Measurements from ENCODE around the gene NSD1. TPM values are rescaled to one million over a fixed set of nuclear protein-coding genes. Genes with fewer than 3 reads are reported as not detected.

Gene NSD1
- polyA plus RNA-seq, 4 donors, result 4.3 to 27.2 (median 11.5) TPM

GRCh38 chr5:177209610-177210009, 76.0 kb downstream of the NSD1 start:
- FAIRE-seq, result no peak
- H3K36me3 ChIP-seq (ENCODE audit: control insufficient read depth in 3 of 3, insufficient read depth in 2 of 3, low read depth in 1 of 3, low read length in 3 of 3), result peaks cover 10 to 58% (median 20%) of the 10 kb centered on the region in 3 donors
- WGBS, 3 donors, result 79 to 88% (median 85%) methylated on average over 4 of the region's 4 CpGs
- no peaks in the 10 kb centered on the region for H3K9me3 ChIP-seq (ENCODE audit: control insufficient read depth in 2 of 2, insufficient read depth in 1 of 2, low read depth in 1 of 2, low read length in 1 of 2)
- DNase-seq, result no peak
- no peak overlapping the region for H3K4me3 ChIP-seq (ENCODE audit: low read depth in 1 of 3, low read length in 3 of 3)
- H3K4me1 ChIP-seq (ENCODE audit: control insufficient read depth in 3 of 3, insufficient read depth in 2 of 3, low read depth in 1 of 3, low read length in 2 of 3), result no peaks in the 10 kb centered on the region
- H3K27ac ChIP-seq (ENCODE audit: low read depth in 1 of 3, low read length in 2 of 3), result no peak overlapping the region
- H3K27me3 ChIP-seq (ENCODE audit: control insufficient read depth in 3 of 3, insufficient read depth in 3 of 3, low read length in 3 of 3), result no peaks in the 10 kb centered on the region

GRCh38 chr5:177212242-177212641, 78.7 kb downstream of the NSD1 start:
- 62 to 93% (median 64%) methylated on average over 2 to 3 of the region's 3 CpGs for WGBS, 3 donors
- Histone ChIP-seq H3K27ac (ENCODE audit: low read depth in 1 of 3, low read length in 2 of 3) (no peak overlapping the region), H3K4me3 (ENCODE audit: low read depth in 1 of 3, low read length in 3 of 3) (no peak overlapping the region), H3K4me1 (ENCODE audit: control insufficient read depth in 3 of 3, insufficient read depth in 2 of 3, low read depth in 1 of 3, low read length in 2 of 3) (no peaks in the 10 kb centered on the region), H3K27me3 (ENCODE audit: control insufficient read depth in 3 of 3, insufficient read depth in 3 of 3, low read length in 3 of 3) (no peaks in the 10 kb centered on the region), H3K9me3 (ENCODE audit: control insufficient read depth in 2 of 2, insufficient read depth in 1 of 2, low read depth in 1 of 2, low read length in 1 of 2) (no peaks in the 10 kb centered on the region), H3K36me3 (ENCODE audit: control insufficient read depth in 3 of 3, insufficient read depth in 2 of 3, low read depth in 1 of 3, low read length in 3 of 3) (peaks cover 9 to 55% (median 16%) of the 10 kb centered on the region in 3 donors)
- DNase-seq, result no peak
- no peak for FAIRE-seq

GRCh38 chr5:177220576-177220975, 87.0 kb downstream of the NSD1 start:
- Histone ChIP-seq H3K36me3 (ENCODE audit: control insufficient read depth in 3 of 3, insufficient read depth in 2 of 3, low read depth in 1 of 3, low read length in 3 of 3) (peaks cover 0 to 39% (median 2%) of the 10 kb centered on the region in 3 donors), H3K9me3 (ENCODE audit: control insufficient read depth in 2 of 2, insufficient read depth in 1 of 2, low read depth in 1 of 2, low read length in 1 of 2) (no peaks in the 10 kb centered on the region), H3K27me3 (ENCODE audit: control insufficient read depth in 3 of 3, insufficient read depth in 3 of 3, low read length in 3 of 3) (no peaks in the 10 kb centered on the region), H3K27ac (ENCODE audit: low read depth in 1 of 3, low read length in 2 of 3) (no peak overlapping the region), H3K4me1 (ENCODE audit: control insufficient read depth in 3 of 3, insufficient read depth in 2 of 3, low read depth in 1 of 3, low read length in 2 of 3) (no peaks in the 10 kb centered on the region), H3K4me3 (ENCODE audit: low read depth in 1 of 3, low read length in 3 of 3) (no peak overlapping the region)
- no peak for DNase-seq
- no peak for FAIRE-seq
- WGBS, 3 donors, result 95 to 96% (median 95%) methylated on average over 8 of the region's 8 CpGs

DNA sequence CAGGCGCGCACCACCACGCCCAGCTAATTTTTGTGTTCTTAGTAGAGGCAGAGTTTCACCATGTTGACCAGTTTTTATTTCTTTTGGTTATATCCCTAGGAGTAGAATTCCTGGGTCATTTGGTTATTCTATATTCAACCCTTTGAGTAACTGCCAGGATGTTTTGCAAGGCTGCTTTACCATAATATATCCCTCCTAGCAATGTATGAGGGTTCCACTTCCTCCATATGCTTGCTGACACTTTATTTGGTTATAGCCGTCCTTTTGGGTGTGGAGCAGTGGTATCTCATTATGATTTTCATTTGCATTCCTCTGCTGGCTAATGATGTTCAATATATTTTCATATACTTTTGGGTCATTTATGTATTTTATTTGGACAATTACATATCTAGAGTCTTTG, 88.7 kb downstream of the NSD1 start:
- Histone ChIP-seq H3K9me3 (ENCODE audit: control insufficient read depth in 2 of 2, insufficient read depth in 1 of 2, low read depth in 1 of 2, low read length in 1 of 2) (no peaks in the 10 kb centered on the region), H3K27me3 (ENCODE audit: control insufficient read depth in 3 of 3, insufficient read depth in 3 of 3, low read length in 3 of 3) (no peaks in the 10 kb centered on the region), H3K4me3 (ENCODE audit: low read depth in 1 of 3, low read length in 3 of 3) (no peak overlapping the region), H3K27ac (ENCODE audit: low read depth in 1 of 3, low read length in 2 of 3) (no peak overlapping the region), H3K36me3 (ENCODE audit: control insufficient read depth in 3 of 3, insufficient read depth in 2 of 3, low read depth in 1 of 3, low read length in 3 of 3) (peaks cover 3 to 40% (median 4%) of the 10 kb centered on the region in 3 donors), H3K4me1 (ENCODE audit: control insufficient read depth in 3 of 3, insufficient read depth in 2 of 3, low read depth in 1 of 3, low read length in 2 of 3) (no peaks in the 10 kb centered on the region)
- no peak for FAIRE-seq
- WGBS, 3 donors, result 91 to 95% (median 94%) methylated on average over 4 of the region's 4 CpGs
- no peak for DNase-seq

- H3K36me3 ChIP-seq (ENCODE audit: control insufficient read depth in 3 of 3, insufficient read depth in 2 of 3, low read depth in 1 of 3, low read length in 3 of 3), result peaks cover 7 to 41% (median 8%) of the 10 kb centered on the region in 3 donors
- DNase-seq (no peak), FAIRE-seq (no peak)
- no peaks in the 10 kb centered on the region for H3K4me1 ChIP-seq (ENCODE audit: control insufficient read depth in 3 of 3, insufficient read depth in 2 of 3, low read depth in 1 of 3, low read length in 2 of 3)
- no peak overlapping the region for H3K27ac ChIP-seq (ENCODE audit: low read depth in 1 of 3, low read length in 2 of 3)
- no peaks in the 10 kb centered on the region for H3K9me3 ChIP-seq (ENCODE audit: control insufficient read depth in 2 of 2, insufficient read depth in 1 of 2, low read depth in 1 of 2, low read length in 1 of 2)
- WGBS, 3 donors, result 88 to 93% (median 90%) methylated on average over 4 of the region's 4 CpGs
- H3K4me3 ChIP-seq (ENCODE audit: low read depth in 1 of 3, low read length in 3 of 3), result no peak overlapping the region
- H3K27me3 ChIP-seq (ENCODE audit: control insufficient read depth in 3 of 3, insufficient read depth in 3 of 3, low read length in 3 of 3), result no peaks in the 10 kb centered on the region
Measured at GRCh38 chr5:177225798-177226197, 92.2 kb downstream of the NSD1 start.

DNA sequence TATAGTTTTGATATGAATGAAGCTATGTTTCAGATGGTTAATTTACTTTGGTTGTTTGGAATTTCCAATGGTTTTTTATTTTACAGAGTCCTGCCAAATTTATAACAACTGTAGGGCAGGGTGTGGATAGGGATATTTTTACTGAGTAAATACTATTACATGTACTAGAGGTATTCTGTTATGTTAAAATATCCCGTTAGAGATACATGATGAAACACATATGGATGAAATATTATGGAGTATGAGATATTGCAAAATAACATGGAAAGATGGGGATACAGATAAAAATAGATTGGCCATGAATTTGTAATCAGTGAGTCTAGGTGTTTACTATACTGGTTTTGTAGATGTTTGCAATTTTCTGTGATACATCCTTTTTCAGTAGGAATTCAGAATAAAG, 93.3 kb downstream of the NSD1 start:
- FAIRE-seq (no peak), DNase-seq (no peak)
- Histone ChIP-seq H3K27ac (ENCODE audit: low read depth in 1 of 3, low read length in 2 of 3) (no peak overlapping the region), H3K4me3 (ENCODE audit: low read depth in 1 of 3, low read length in 3 of 3) (no peak overlapping the region), H3K9me3 (ENCODE audit: control insufficient read depth in 2 of 2, insufficient read depth in 1 of 2, low read depth in 1 of 2, low read length in 1 of 2) (no peaks in the 10 kb centered on the region), H3K4me1 (ENCODE audit: control insufficient read depth in 3 of 3, insufficient read depth in 2 of 3, low read depth in 1 of 3, low read length in 2 of 3) (no peaks in the 10 kb centered on the region), H3K36me3 (ENCODE audit: control insufficient read depth in 3 of 3, insufficient read depth in 2 of 3, low read depth in 1 of 3, low read length in 3 of 3) (peaks cover 8 to 38% (median 10%) of the 10 kb centered on the region in 3 donors), H3K27me3 (ENCODE audit: control insufficient read depth in 3 of 3, insufficient read depth in 3 of 3, low read length in 3 of 3) (no peaks in the 10 kb centered on the region)
- 79 to 87% (median 86%) methylated on average over 1 of the region's 1 CpG for WGBS, 3 donors

- FAIRE-seq (no peak), DNase-seq (no peak)
- Histone ChIP-seq H3K4me3 (ENCODE audit: low read depth in 1 of 3, low read length in 3 of 3) (no peak overlapping the region), H3K27me3 (ENCODE audit: control insufficient read depth in 3 of 3, insufficient read depth in 3 of 3, low read length in 3 of 3) (no peaks in the 10 kb centered on the region), H3K9me3 (ENCODE audit: control insufficient read depth in 2 of 2, insufficient read depth in 1 of 2, low read depth in 1 of 2, low read length in 1 of 2) (no peaks in the 10 kb centered on the region), H3K4me1 (ENCODE audit: control insufficient read depth in 3 of 3, insufficient read depth in 2 of 3, low read depth in 1 of 3, low read length in 2 of 3) (no peaks in the 10 kb centered on the region), H3K27ac (ENCODE audit: low read depth in 1 of 3, low read length in 2 of 3) (no peak overlapping the region), H3K36me3 (ENCODE audit: control insufficient read depth in 3 of 3, insufficient read depth in 2 of 3, low read depth in 1 of 3, low read length in 3 of 3) (peaks cover 9 to 30% (median 11%) of the 10 kb centered on the region in 3 donors)
- WGBS, 3 donors, result 94 to 97% (median 94%) methylated on average over 3 of the region's 3 CpGs
Measured at GRCh38 chr5:177228751-177229150, 95.2 kb downstream of the NSD1 start.

- 90 to 97% (median 95%) methylated on average over 6 of the region's 6 CpGs for WGBS, 3 donors
- FAIRE-seq (no peak), DNase-seq (no peak)
- Histone ChIP-seq H3K9me3 (ENCODE audit: control insufficient read depth in 2 of 2, insufficient read depth in 1 of 2, low read depth in 1 of 2, low read length in 1 of 2) (no peaks in the 10 kb centered on the region), H3K36me3 (ENCODE audit: control insufficient read depth in 3 of 3, insufficient read depth in 2 of 3, low read depth in 1 of 3, low read length in 3 of 3) (peaks cover 11 to 30% (median 11%) of the 10 kb centered on the region in 3 donors), H3K27ac (ENCODE audit: low read depth in 1 of 3, low read length in 2 of 3) (no peak overlapping the region), H3K4me3 (ENCODE audit: low read depth in 1 of 3, low read length in 3 of 3) (no peak overlapping the region), H3K27me3 (ENCODE audit: control insufficient read depth in 3 of 3, insufficient read depth in 3 of 3, low read length in 3 of 3) (no peaks in the 10 kb centered on the region), H3K4me1 (ENCODE audit: control insufficient read depth in 3 of 3, insufficient read depth in 2 of 3, low read depth in 1 of 3, low read length in 2 of 3) (no peaks in the 10 kb centered on the region)
Measured at GRCh38 chr5:177230660-177231059, 97.1 kb downstream of the NSD1 start.

DNA sequence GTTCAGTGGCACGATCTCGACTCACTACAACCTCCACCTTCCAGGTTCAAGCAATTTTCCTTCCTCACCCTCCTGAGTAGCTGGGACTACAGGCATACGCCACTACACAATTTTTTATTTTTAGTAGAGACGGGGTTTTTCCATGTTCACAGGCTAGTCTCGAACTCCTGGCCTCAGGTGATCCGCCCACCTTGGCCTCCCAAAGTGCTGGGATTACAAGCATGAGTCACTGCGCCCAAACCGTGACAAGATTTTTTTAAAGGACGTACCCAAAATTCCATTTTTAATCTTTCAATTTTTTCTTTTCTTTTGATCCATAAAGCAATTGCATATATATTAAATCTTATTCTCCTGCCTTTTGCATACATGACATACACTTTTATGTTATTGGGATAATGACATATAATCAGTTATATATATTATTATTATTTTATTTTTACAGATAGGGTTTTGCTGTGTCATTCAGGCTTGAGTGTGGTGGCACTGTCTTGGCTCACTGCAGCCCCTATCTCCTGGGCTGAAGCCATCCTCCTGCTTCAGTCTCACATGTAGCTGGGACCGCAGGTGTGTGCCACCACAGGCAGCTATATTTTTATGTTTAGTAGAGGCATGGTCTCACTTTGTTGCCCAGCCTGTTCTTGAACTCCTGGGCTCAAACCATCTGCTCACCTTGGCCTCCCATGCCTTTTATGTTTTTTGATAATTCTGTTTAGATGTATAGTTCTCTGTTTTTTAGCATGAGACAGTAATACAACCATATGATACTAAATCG, 98.1 kb downstream of the NSD1 start:
- DNase-seq, result no peak
- H3K27ac ChIP-seq (ENCODE audit: low read depth in 1 of 3, low read length in 2 of 3), result no peak overlapping the region
- H3K27me3 ChIP-seq (ENCODE audit: control insufficient read depth in 3 of 3, insufficient read depth in 3 of 3, low read length in 3 of 3), result no peaks in the 10 kb centered on the region
- 94 to 97% (median 95%) methylated on average over 11 of the region's 11 CpGs for WGBS, 3 donors
- no peak for FAIRE-seq
- peaks cover 8 to 27% (median 9%) of the 10 kb centered on the region in 3 donors for H3K36me3 ChIP-seq (ENCODE audit: control insufficient read depth in 3 of 3, insufficient read depth in 2 of 3, low read depth in 1 of 3, low read length in 3 of 3)
- no peaks in the 10 kb centered on the region for H3K9me3 ChIP-seq (ENCODE audit: control insufficient read depth in 2 of 2, insufficient read depth in 1 of 2, low read depth in 1 of 2, low read length in 1 of 2)
- H3K4me1 ChIP-seq (ENCODE audit: control insufficient read depth in 3 of 3, insufficient read depth in 2 of 3, low read depth in 1 of 3, low read length in 2 of 3), result no peaks in the 10 kb centered on the region
- H3K4me3 ChIP-seq (ENCODE audit: low read depth in 1 of 3, low read length in 3 of 3), result no peak overlapping the region

Measured in small intestine (tissue), 7 donors.